HCT116 (cell line): ENCODE results near the gene ARHGAP10. TPM values are rescaled to one million over a fixed set of nuclear protein-coding genes. Genes with fewer than 3 reads are reported as not detected.

Source experiments
- ATAC-seq: fragments of 200-7000 bp; cut with Tn5 transposase; 2 replicates; pipeline ENCODE4 v1.9.1; 2020; ENCODE audit warnings: mild to moderate bottlenecking, moderate library complexity
- BruUV-seq: library from RNA; stranded (reverse); fragments of 400-500 nt; replicated peaks from 2 replicates; lab custom pipeline; 2021; lab: Mats Ljungman, UMichigan
- CTCF ChIA-PET: fragments of 300-600 bp; sonication (Branson Sonifier 250); formaldehyde crosslinking; loops from one replicate; lab custom pipeline; 2021; ENCODE audit warnings: antibody characterized with exemption; lab: Charles Lee
- POLR2A ChIA-PET: fragments of 300-600, 350-600 bp; sonication (Branson Sonifier 250); formaldehyde crosslinking; loops from one replicate; lab custom pipeline; 2021; ENCODE audit warnings: antibody characterized with exemption; lab: Charles Lee
- RAD21 ChIA-PET, 2 experiments: fragments of 300-600 bp; sonication (Branson Sonifier 250); formaldehyde crosslinking; loops; one replicate each; lab custom pipeline; 2023; ENCODE audit warnings: low total read pairs in 2 of 2; ENCODE audit not compliant: uncharacterized antibody in 2 of 2, unreplicated experiment in 2 of 2, low non-redundant PET in 1 of 2; lab: Charles Lee
- DNase-seq: peaks from one replicate; pipeline ENCODE4 v3.0.0-alpha.2; 2010; ENCODE audit warnings: low read depth, low spot score
- H2AFZ ChIP-seq: fragments of 200-600 bp; shearing (Covaris generic), sonication (generic); 2 replicates; pipeline ENCODE4 v1.6.1; 2017; ENCODE audit warnings: low read depth, mixed run types, mixed read lengths, antibody characterized with exemption, low read length; ENCODE audit not compliant: poor library complexity, severe bottlenecking
- H3K27ac ChIP-seq: 2 replicates; pipeline ENCODE4 v1.5.1; 2012; ENCODE audit warnings: low read depth, low read length
- H3K27me3 ChIP-seq: fragments of 200-600 bp; sonication (generic); 2 replicates; pipeline ENCODE4 v1.6.1; 2016; ENCODE audit warnings: mixed run types, low read length, mixed read lengths; ENCODE audit not compliant: insufficient read depth
- H3K36me3 ChIP-seq, 2 experiments: fragments of 200-500 bp in 1 of 2; fragments of 200-600 bp in 1 of 2; sonication (Bioruptor generic) in 1 of 2; sonication (generic) in 1 of 2; 2 replicates each; pipeline versions ENCODE4 v1.5.1 to v1.6.1; 2014 to 2016; ENCODE audit warnings: low read length in 2 of 2, inconsistent platforms in 1 of 2, mixed read lengths in 1 of 2, mixed run types in 1 of 2; ENCODE audit not compliant: insufficient read depth in 2 of 2, control insufficient read depth in 1 of 2
- H3K4me1 ChIP-seq, 2 experiments: fragments of 200-600 bp in 1 of 2; sonication (generic) in 1 of 2; 2 replicates each; pipeline versions ENCODE4 v1.5.1 to v1.6.1; 2012 to 2017; ENCODE audit warnings: low read length in 2 of 2, inconsistent platforms in 1 of 2, mild to moderate bottlenecking in 1 of 2, mixed read lengths in 1 of 2, mixed run types in 1 of 2, moderate library complexity in 1 of 2; ENCODE audit not compliant: insufficient read depth in 2 of 2, control insufficient read depth in 1 of 2
- H3K4me2 ChIP-seq: fragments of 200-600 bp; sonication (generic); 2 replicates; pipeline ENCODE4 v1.6.1; 2017; ENCODE audit warnings: mixed run types, low read length, mixed read lengths
- H3K4me3 ChIP-seq, 2 experiments: fragments of 200-600 bp in 1 of 2; sonication (generic) in 1 of 2; replicated peaks in 1 of 2; 2 replicates each; pipeline ENCODE4 v1.5.1; 2011 to 2016; ENCODE audit warnings: low read length in 2 of 2, control low read depth in 1 of 2, low read depth in 1 of 2, mild to moderate bottlenecking in 1 of 2, mixed read lengths in 1 of 2, mixed run types in 1 of 2
- H3K79me2 ChIP-seq: fragments of 200-600 bp; sonication (generic); 2 replicates; pipeline ENCODE4 v1.6.1; 2017; ENCODE audit warnings: mild to moderate bottlenecking, mixed run types, low read length, moderate library complexity, mixed read lengths; ENCODE audit not compliant: insufficient read depth
- H3K9ac ChIP-seq: fragments of 200-600 bp; sonication (generic); 2 replicates; pipeline ENCODE4 v1.6.1; 2016; ENCODE audit warnings: low read length, mixed read lengths
- H3K9me2 ChIP-seq: fragments of 200-600 bp; sonication (generic), shearing (Covaris generic); 2 replicates; pipeline ENCODE4 v1.6.1; 2017; ENCODE audit warnings: mixed run types, mild to moderate bottlenecking, moderate library complexity; ENCODE audit not compliant: insufficient read depth
- H3K9me3 ChIP-seq, 2 experiments: fragments of 200-500 bp in 1 of 2; fragments of 200-600 bp in 1 of 2; sonication (Bioruptor generic) in 1 of 2; sonication (generic) in 1 of 2; 2 replicates each; pipeline ENCODE4 v1.6.1; 2014 to 2017; ENCODE audit warnings: low read length in 2 of 2, mixed read lengths in 2 of 2, inconsistent platforms in 1 of 2, low read depth in 1 of 2, mild to moderate bottlenecking in 1 of 2, mixed run types in 1 of 2, moderate library complexity in 1 of 2; ENCODE audit not compliant: control insufficient read depth in 1 of 2, insufficient read depth in 1 of 2
- H4K20me1 ChIP-seq: fragments of 200-600 bp; sonication (generic), shearing (Covaris generic); 2 replicates; pipeline ENCODE4 v1.6.1; 2017; ENCODE audit warnings: mixed run types, mild to moderate bottlenecking, moderate library complexity; ENCODE audit not compliant: insufficient read depth
- CBX3 ChIP-seq: IDR thresholded peaks from 2 replicates; pipeline ENCODE4 v1.6.1; 2012; ENCODE audit warnings: low read depth
- CEBPB ChIP-seq: IDR thresholded peaks from 2 replicates; pipeline ENCODE4 v1.6.1; 2012; ENCODE audit warnings: low read depth
- CTCF ChIP-seq, 3 experiments: fragments of 200-600 bp in 1 of 3; sonication (generic) in 1 of 3; IDR thresholded peaks in 2 of 3; conservative IDR thresholded peaks in 1 of 3; 2 replicates each; pipeline ENCODE4 v1.5.1; 2012 to 2017; ENCODE audit warnings: low read depth in 2 of 3, low read length in 2 of 3, antibody characterized with exemption in 1 of 3, borderline replicate concordance in 1 of 3, control low read depth in 1 of 3, mild to moderate bottlenecking in 1 of 3, mixed read lengths in 1 of 3, mixed run types in 1 of 3, moderate library complexity in 1 of 3; ENCODE audit not compliant: insufficient read depth in 1 of 3
- ELF1 ChIP-seq: IDR thresholded peaks from 2 replicates; pipeline ENCODE4 v1.6.1; 2012; ENCODE audit warnings: low read depth, borderline replicate concordance
- FOSL1 ChIP-seq: IDR thresholded peaks from 2 replicates; pipeline ENCODE4 v1.6.1; 2012; ENCODE audit warnings: low read depth
- JUND ChIP-seq: IDR thresholded peaks from 2 replicates; pipeline ENCODE4 v1.6.1; 2012
- MAX ChIP-seq: IDR thresholded peaks from 2 replicates; pipeline ENCODE4 v1.6.1; 2012
- POLR2A ChIP-seq: IDR thresholded peaks from 2 replicates; pipeline ENCODE4 v1.7.0; 2011; ENCODE audit warnings: borderline replicate concordance; ENCODE audit not compliant: insufficient read depth, insufficient read length; ENCODE audit errors: extremely low read depth
- RAD21 ChIP-seq: IDR thresholded peaks from 2 replicates; pipeline ENCODE4 v1.6.1; 2012; ENCODE audit warnings: low read depth, mild to moderate bottlenecking
- REST ChIP-seq: IDR thresholded peaks from 2 replicates; pipeline ENCODE4 v1.6.1; 2012; ENCODE audit warnings: low read depth
- SIN3A ChIP-seq: IDR thresholded peaks from 2 replicates; pipeline ENCODE4 v1.6.1; 2012; ENCODE audit warnings: low read depth
- TCF7L2 ChIP-seq: IDR thresholded peaks from 2 replicates; pipeline ENCODE4 v1.7.0; 2011; ENCODE audit warnings: borderline replicate concordance, inconsistent platforms; ENCODE audit not compliant: insufficient read depth, insufficient read length; ENCODE audit errors: extremely low read depth
- YY1 ChIP-seq: IDR thresholded peaks from 2 replicates; pipeline ENCODE4 v1.6.1; 2011; ENCODE audit warnings: low read length, low read depth, moderate library complexity, mild to moderate bottlenecking; ENCODE audit not compliant: insufficient replicate concordance; ENCODE audit errors: extremely low read depth
- ZFX ChIP-seq: fragments of 450-650 bp; IDR thresholded peaks from 2 replicates; pipeline ENCODE4 v1.6.1; 2017
- ZNF274 ChIP-seq: fragments of 200-500 bp; sonication (Bioruptor generic); IDR thresholded peaks from 2 replicates; pipeline ENCODE4 v1.6.1; 2014; ENCODE audit warnings: mild to moderate bottlenecking, low read depth, low read length, inconsistent platforms
- intact Hi-C: fragments of 100-400 bp; cut with micrococcal nuclease; formaldehyde crosslinking; loops from 2 replicates; pipeline ENCODE4 v1.10.0; 2022
- total RNA-seq: library from RNA; stranded (reverse); gene quantifications from one replicate; pipeline ENCODE4 v1.2.1, GENCODE V29; 2021; ENCODE audit not compliant: unreplicated experiment

Gene ARHGAP10
- total RNA-seq, 1 experiment from 2014 or later = 24.7 TPM

GRCh38 chr4:147923381-147923780, 191.5 kb downstream of the ARHGAP10 start:
- RAD21 ChIA-PET = no interaction called here
- Histone ChIP-seq H3K4me1 (no peaks in the 10 kb centered on the region), H4K20me1 (0 out of 2 replicates have a peak, but pooled peaks cover 4% of the 10 kb centered on the region), H3K36me3 (no peaks in the 10 kb centered on the region), H3K9me3 (no peaks in the 10 kb centered on the region), H3K79me2 (no peaks in the 10 kb centered on the region)
- CTCF ChIA-PET = no interaction called here
- intact Hi-C loops = loop anchor here (10.0 kb wide), 2 partner anchors 1091 to 1341 kb away; no protein-coding TSS in a partner anchor
- POLR2A ChIA-PET = no interaction called here
- TF ChIP-seq SIN3A = no peak
- no peak for TF ChIP-seq RAD21
- no peak for TF ChIP-seq JUND
- no peak for TF ChIP-seq CTCF (IDR thresholded peaks at IDR 0.05 in 2 of 3, conservative IDR thresholded peaks at IDR 0.05 in 1 of 3; ENCODE audit: borderline replicate concordance in 1 of 3, insufficient read depth in 1 of 3, low read depth in 2 of 3, low read length in 2 of 3)
- no peak for TF ChIP-seq ZNF274
- TF ChIP-seq FOSL1 = no peak
- TF ChIP-seq ELF1 = no peak
- no peak for TF ChIP-seq YY1
- TF ChIP-seq REST = no peak
- no peak for TF ChIP-seq MAX
- no peak for TF ChIP-seq TCF7L2
- no peak for TF ChIP-seq POLR2A
- no peak for TF ChIP-seq CEBPB
- TF ChIP-seq ZFX = no peak
- no peak for TF ChIP-seq CBX3
- TF ChIP-seq, all 23 proteins: peak for 0
- H3K27me3 ChIP-seq = no peaks in the 10 kb centered on the region
- H3K4me2 ChIP-seq = no peak overlapping the region
- H3K4me3 ChIP-seq = no peak overlapping the region
- DNase-seq = no peak
- ATAC-seq = no peak
- no peaks in the 10 kb centered on the region for H3K9me2 ChIP-seq
- no peak overlapping the region for H3K27ac ChIP-seq
- H3K9ac ChIP-seq = no peak overlapping the region
- BruUV-seq = no TSS peak
- no peak overlapping the region for H2AFZ ChIP-seq
